HG02885 (cell line): Measurements from ENCODE around the gene TJP2.
"Not testable (repeated sequence)": the region's sequence is repeated elsewhere in the genome, so short reads cannot be mapped to it uniquely, and the experiment has no call there.

Source experiments
- ATAC-seq: cut with Tn5 transposase; IDR thresholded peaks from one replicate; pipeline ENCODE4 v1.9.1; 2021; ENCODE audit warnings: mild to moderate bottlenecking; ENCODE audit not compliant: unreplicated experiment, poor library complexity

The TJP2 gene

GRCh38 chr9:69157751-69158466, 16.2 kb upstream of the TJP2 start:
- no peak for ATAC-seq

GRCh38 chr9:69158471-69158870, 15.6 kb upstream of the TJP2 start:
- ATAC-seq = no peak

GRCh38 chr9:69164573-69164972, 9.5 kb upstream of the TJP2 start:
- ATAC-seq = not testable (repeated sequence)

- no peak for ATAC-seq
Observed at GRCh38 chr9:69165581-69165980, 8.5 kb upstream of the TJP2 start.

- ATAC-seq = peak; percentile 68
Observed at GRCh38 chr9:69168709-69169217, 5.3 kb upstream of the TJP2 start.

- no peak for ATAC-seq
Observed at GRCh38 chr9:69170231-69170630, 3.8 kb upstream of the TJP2 start.

- no peak for ATAC-seq
Observed at GRCh38 chr9:69171049-69171448, 3.0 kb upstream of the TJP2 start.

- ATAC-seq = no peak
Observed at GRCh38 chr9:69171517-69171916, 2.6 kb upstream of the TJP2 start.

GRCh38 chr9:69172895-69173294, 1.2 kb upstream of the TJP2 start:
- no peak for ATAC-seq

GRCh38 chr9:69173497-69173890, 583 bp upstream of the TJP2 start:
- ATAC-seq = no peak

GRCh38 chr9:69174616-69175463, 763 bp downstream of the TJP2 start:
- peak; percentile 60 for ATAC-seq

- ATAC-seq = peak; percentile 23
Observed at GRCh38 chr9:69175486-69175885, 1.4 kb downstream of the TJP2 start.

GRCh38 chr9:69176471-69177171, 2.5 kb downstream of the TJP2 start:
- no peak for ATAC-seq

- ATAC-seq = no peak
Observed at GRCh38 chr9:69178583-69179011, 4.5 kb downstream of the TJP2 start.

GRCh38 chr9:69179037-69179436, 5.0 kb downstream of the TJP2 start:
- no peak for ATAC-seq

GRCh38 chr9:69180200-69180599, 6.1 kb downstream of the TJP2 start:
- no peak for ATAC-seq

GRCh38 chr9:69180670-69181069, 6.6 kb downstream of the TJP2 start:
- no peak for ATAC-seq

GRCh38 chr9:69181908-69182353, 7.9 kb downstream of the TJP2 start:
- no peak for ATAC-seq

- ATAC-seq = no peak
Observed at GRCh38 chr9:69184266-69184665, 10.2 kb downstream of the TJP2 start.

GRCh38 chr9:69186841-69187611, 12.9 kb downstream of the TJP2 start:
- ATAC-seq = no peak
